ENCODE measurements around the gene PTPRC. TPM values are rescaled to one million over a fixed set of nuclear protein-coding genes. Genes with fewer than 3 reads are reported as not detected.

The PTPRC gene
- total RNA-seq, 1 donor from 2014 or later = not detected

- H3K4me1 Mint-ChIP-seq = no peaks in the 10 kb centered on the region
- H3K9me3 Mint-ChIP-seq = no peaks in the 10 kb centered on the region
- no peak overlapping the region for H3K27ac Mint-ChIP-seq
- H3K36me3 Mint-ChIP-seq = no peaks in the 10 kb centered on the region
- DNase-seq (ENCODE audit: low spot score in 2 of 2, unreplicated experiment in 2 of 2) = no peak
- no peak overlapping the region for H3K4me3 Mint-ChIP-seq
- no peak for TF ChIP-seq CTCF (IDR thresholded peaks at IDR 0.05; ENCODE audit: unreplicated experiment)
- no peaks in the 10 kb centered on the region for H3K27me3 Mint-ChIP-seq (ENCODE audit: low read depth)
Measured at GRCh38 chr1:198623752-198624647, 14.8 kb upstream of the PTPRC start.

- no peak overlapping the region for H3K4me3 Mint-ChIP-seq
- DNase-seq (ENCODE audit: low spot score in 2 of 2, unreplicated experiment in 2 of 2) = no peak
- H3K4me1 Mint-ChIP-seq = no peaks in the 10 kb centered on the region
- H3K9me3 Mint-ChIP-seq = no peaks in the 10 kb centered on the region
- no peak for TF ChIP-seq CTCF (IDR thresholded peaks at IDR 0.05; ENCODE audit: unreplicated experiment)
- H3K36me3 Mint-ChIP-seq = no peaks in the 10 kb centered on the region
- no peak overlapping the region for H3K27ac Mint-ChIP-seq
- H3K27me3 Mint-ChIP-seq (ENCODE audit: low read depth) = no peaks in the 10 kb centered on the region
Measured at GRCh38 chr1:198624648-198624980, 14.2 kb upstream of the PTPRC start.

- no peak for DNase-seq (ENCODE audit: low spot score in 2 of 2, unreplicated experiment in 2 of 2)
- no peaks in the 10 kb centered on the region for H3K36me3 Mint-ChIP-seq
- no peaks in the 10 kb centered on the region for H3K4me1 Mint-ChIP-seq
- no peak for TF ChIP-seq CTCF (IDR thresholded peaks at IDR 0.05; ENCODE audit: unreplicated experiment)
- no peaks in the 10 kb centered on the region for H3K27me3 Mint-ChIP-seq (ENCODE audit: low read depth)
- no peaks in the 10 kb centered on the region for H3K9me3 Mint-ChIP-seq
- no peak overlapping the region for H3K27ac Mint-ChIP-seq
- no peak overlapping the region for H3K4me3 Mint-ChIP-seq
Measured at GRCh38 chr1:198627436-198628066, 11.3 kb upstream of the PTPRC start.

GRCh38 chr1:198628067-198628455 lies 10.8 kb upstream of the PTPRC start:
- DNase-seq (ENCODE audit: low spot score in 2 of 2, unreplicated experiment in 2 of 2) = no peak
- Mint-ChIP-seq H3K36me3 (no peaks in the 10 kb centered on the region), H3K27ac (no peak overlapping the region)

GRCh38 chr1:198629610-198630009 lies 9.2 kb upstream of the PTPRC start:
- TF ChIP-seq CTCF (IDR thresholded peaks at IDR 0.05; ENCODE audit: unreplicated experiment) = no peak
- no peaks in the 10 kb centered on the region for H3K36me3 Mint-ChIP-seq
- no peak for DNase-seq (ENCODE audit: low spot score in 2 of 2, unreplicated experiment in 2 of 2)
- no peak overlapping the region for H3K4me3 Mint-ChIP-seq
- no peak overlapping the region for H3K27ac Mint-ChIP-seq
- H3K27me3 Mint-ChIP-seq (ENCODE audit: low read depth) = no peaks in the 10 kb centered on the region
- no peaks in the 10 kb centered on the region for H3K4me1 Mint-ChIP-seq
- H3K9me3 Mint-ChIP-seq = peaks cover 5% of the 10 kb centered on the region

More at GRCh38 chr1:198628067-198628455, 10.8 kb upstream of the PTPRC start:
- H3K27me3 Mint-ChIP-seq (ENCODE audit: low read depth) = no peaks in the 10 kb centered on the region
- TF ChIP-seq CTCF (IDR thresholded peaks at IDR 0.05; ENCODE audit: unreplicated experiment) = no peak
- H3K4me1 Mint-ChIP-seq = no peaks in the 10 kb centered on the region
- peaks cover 1% of the 10 kb centered on the region for H3K9me3 Mint-ChIP-seq
- no peak overlapping the region for H3K4me3 Mint-ChIP-seq
